A549 treated with GW870086 at 1 μM for 4 hours (cell line): ENCODE results near the gene SOX12. TPM values are rescaled to one million over a fixed set of nuclear protein-coding genes. Genes with fewer than 3 reads are reported as not detected.

Experiments
- total RNA-seq: library from RNA; stranded (reverse); fragments of 200-300 nt; extraction: Qiagen RNA extraction; gene quantifications from 5 replicates; pipeline ENCODE4 v1.2.3, GENCODE V29; 2022; ENCODE audit warnings: low read depth

SOX12 gene
- 18.8 to 25.4 TPM (median 23.4 TPM) in 5 replicates for total RNA-seq

DNA sequence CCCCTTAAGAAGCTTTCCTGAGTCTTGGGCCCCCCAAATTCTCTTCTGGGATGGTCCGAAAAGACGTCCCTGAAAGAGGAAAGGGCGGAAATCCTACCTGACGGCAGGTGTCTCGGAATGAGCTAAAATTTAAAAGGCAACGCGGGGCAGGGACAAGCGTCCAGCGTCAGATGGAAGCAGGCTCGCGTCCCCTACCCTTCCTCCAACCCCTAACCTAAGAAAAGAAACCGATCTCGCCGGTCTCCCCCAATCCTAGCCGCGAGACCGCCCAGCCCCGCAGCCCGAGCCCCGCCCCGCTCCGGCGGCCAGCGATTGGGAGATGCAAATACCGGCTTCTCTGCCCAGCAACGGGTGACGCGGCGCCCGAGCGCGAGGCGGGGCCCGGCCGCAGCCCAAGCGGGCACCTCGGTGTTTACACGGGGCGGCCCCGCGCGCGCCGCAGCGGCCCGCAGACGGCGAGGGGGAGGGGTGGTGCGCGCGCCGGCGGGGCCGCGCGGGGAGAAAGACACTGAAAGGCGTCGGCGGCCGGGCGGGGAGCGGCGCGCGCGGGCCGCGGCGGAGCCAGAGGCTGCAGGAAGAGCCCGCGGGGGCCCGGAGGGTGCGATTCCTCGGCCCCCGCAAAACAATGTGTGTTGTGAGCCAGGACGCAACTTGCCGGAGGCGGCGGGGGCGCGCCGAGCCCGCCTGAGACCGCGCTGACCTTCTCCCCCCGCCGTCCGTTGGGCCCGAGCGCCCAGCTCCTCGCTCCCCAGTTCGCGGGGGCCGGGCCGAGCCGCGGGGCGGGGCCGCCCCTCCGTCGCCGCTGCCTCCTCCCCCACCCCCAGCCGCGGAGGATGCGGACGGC is at the start of gene SOX12:
SOX12 (plus strand) TSS at position 508 of the 844 bp plus-strand sequence. CDS start 373 bp downstream, outside the sequence.

DNA sequence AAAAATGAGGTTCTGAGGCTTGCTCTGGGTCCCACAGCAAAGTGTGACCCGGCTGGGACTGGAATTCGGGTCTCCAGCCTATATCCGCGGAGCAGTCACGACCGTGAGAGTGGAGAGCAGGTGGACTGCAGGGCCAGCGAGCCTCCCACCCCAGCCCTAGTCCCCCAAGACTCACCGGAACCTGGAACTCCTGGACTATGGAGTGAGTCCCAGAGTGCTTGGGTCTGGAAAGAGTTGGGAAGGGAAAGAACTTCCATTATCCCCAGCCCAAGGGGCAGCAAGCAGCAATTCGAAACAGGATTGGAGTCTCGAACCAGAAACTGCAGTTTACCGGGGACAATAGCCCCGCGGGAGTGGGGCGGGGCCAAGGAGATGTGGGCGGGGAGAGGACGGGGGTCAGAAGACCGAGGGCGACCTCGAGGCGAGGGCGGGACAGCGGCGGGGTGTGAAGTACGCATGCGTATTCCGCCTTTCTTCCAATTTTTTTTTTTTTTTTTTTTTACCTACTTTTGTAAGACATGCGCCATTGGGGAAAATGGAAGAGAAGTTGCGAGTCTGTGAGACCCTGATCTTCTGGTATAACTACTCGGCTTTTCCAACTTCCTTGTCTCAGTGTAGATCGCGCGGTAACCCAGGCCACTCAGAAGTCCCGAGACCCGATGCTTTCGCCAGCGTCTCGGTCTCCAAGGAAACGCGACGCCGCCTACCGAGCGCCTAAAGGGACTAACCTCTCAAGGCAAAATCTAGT is 35.1 kb upstream of the SOX12 start, which contains the start of gene C20orf96:
C20orf96 (minus strand) TSS at position 667 of the 748 bp plus-strand sequence; CDS start at position 527, 140 bp downstream.

GRCh38 chr20:297098-297924 is 28.0 kb upstream of the SOX12 start, which contains the start of gene ZCCHC3:
Gene ZCCHC3 (plus strand): TSS chr20:297570. CDS start chr20:297587, 17 bp downstream.

DNA sequence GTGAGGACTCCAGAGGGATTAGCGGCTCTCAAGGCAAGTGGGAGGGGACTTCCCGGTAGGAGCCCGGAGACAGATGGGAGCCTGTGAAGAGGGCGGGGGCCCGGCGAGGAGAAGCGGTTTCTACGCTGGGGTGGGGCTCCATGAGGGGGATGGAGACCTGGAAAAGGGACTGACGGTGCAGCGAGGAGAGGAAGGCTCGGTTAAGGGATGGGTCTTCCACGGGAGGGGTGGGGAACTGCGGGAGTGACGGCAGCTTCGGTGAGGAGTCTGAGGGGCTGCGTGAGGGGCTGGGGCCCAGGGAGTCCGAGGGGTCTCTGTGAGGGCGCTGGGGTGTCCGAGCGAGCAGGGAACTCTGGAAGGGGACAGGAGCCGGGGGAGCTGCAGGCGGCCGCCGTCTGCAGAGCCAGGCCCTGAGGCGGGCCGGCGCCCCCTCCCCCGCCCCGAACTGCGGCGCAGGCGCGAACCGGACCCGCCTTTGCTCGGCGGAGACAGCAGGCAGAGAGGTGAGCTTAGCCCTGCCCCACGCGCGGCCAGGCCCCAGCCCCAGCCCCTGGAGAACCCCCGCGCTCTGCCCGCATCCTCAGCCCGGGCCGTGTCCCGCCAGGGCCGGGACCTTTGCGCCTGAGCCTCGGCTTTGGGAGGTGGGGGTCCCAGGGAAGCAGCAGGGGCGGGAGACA is 21.4 kb downstream of the SOX12 start, which contains the start of gene NRSN2:
NRSN2 (plus strand) TSS at position 472 of the 677 bp plus-strand sequence. CDS start 2,533 bp downstream, outside the sequence.

Other genes with a start within 250 kb of the SOX12 start
- gene DEFB125, start 237.9 kb upstream of the SOX12 start, total RNA-seq = not detected in 5 replicates
- not detected in 5 replicates for gene DEFB126, start 183.0 kb upstream of the SOX12 start, total RNA-seq
- not detected in 5 replicates for gene DEFB127, start 168.1 kb upstream of the SOX12 start, total RNA-seq
- gene DEFB128, start 135.8 kb upstream of the SOX12 start, total RNA-seq = not detected in 5 replicates
- not detected in 5 replicates for gene DEFB129, start 98.3 kb upstream of the SOX12 start, total RNA-seq
- not detected in 5 replicates for gene DEFB132, start 67.8 kb upstream of the SOX12 start, total RNA-seq
- gene C20orf96, start 34.8 kb upstream of the SOX12 start, total RNA-seq = 10.3 to 11.9 TPM (median 11.8 TPM) in 5 replicates
- 17.4 to 22.4 TPM (median 21.7 TPM) in 5 replicates for gene ZCCHC3, start 28.0 kb upstream of the SOX12 start, total RNA-seq
- gene NRSN2, start 21.6 kb downstream of the SOX12 start, total RNA-seq = 48.1 to 63.4 TPM (median 61.6 TPM) in 5 replicates
- gene TRIB3, start 55.2 kb downstream of the SOX12 start, total RNA-seq = 44.2 to 57.2 TPM (median 55.0 TPM) in 5 replicates
- 107 to 139 TPM (median 134 TPM) in 5 replicates for gene RBCK1, start 82.7 kb downstream of the SOX12 start, total RNA-seq
- 30.3 to 36.7 TPM (median 34.4 TPM) in 5 replicates for gene TBC1D20, start 137.0 kb downstream of the SOX12 start, total RNA-seq
- gene CSNK2A1, start 218.2 kb downstream of the SOX12 start, total RNA-seq = 130 to 167 TPM (median 147 TPM) in 5 replicates